Panc1 (cell line): Measurements from ENCODE around the gene NDE1. TPM values are rescaled to one million over a fixed set of nuclear protein-coding genes. Genes with fewer than 3 reads are reported as not detected.
A peak's percentile ranks its signal among the peaks of the same experiment; 100 is the strongest.

ENCODE experiments used
- ATAC-seq: fragments of 200-7000 bp; cut with Tn5 transposase; 2 replicates; pipeline ENCODE4 v1.9.1; 2020; ENCODE audit warnings: mild to moderate bottlenecking, moderate library complexity
- BruUV-seq: library from RNA; stranded (reverse); fragments of 400-500 nt; replicated peaks from 2 replicates; lab custom pipeline; 2021; lab: Mats Ljungman, UMichigan
- CTCF ChIA-PET: fragments of 300-600 bp; sonication (Branson Sonifier 250); formaldehyde crosslinking; loops from one replicate; lab custom pipeline; 2022; ENCODE audit warnings: antibody characterized with exemption; lab: Charles Lee
- POLR2A ChIA-PET: fragments of 300-600 bp; sonication (Branson Sonifier 250); formaldehyde crosslinking; loops from one replicate; lab custom pipeline; 2022; ENCODE audit warnings: antibody characterized with exemption; lab: Charles Lee
- DNase-seq: peaks from one replicate; pipeline ENCODE4 v3.0.0-alpha.2; 2010; ENCODE audit warnings: low read depth, low spot score
- H3K27ac ChIP-seq: 2 replicates; pipeline ENCODE4 v1.5.1; 2011; ENCODE audit warnings: mild to moderate bottlenecking, low read length, inconsistent platforms
- H3K27me3 ChIP-seq: fragments of 200-500 bp; sonication (Bioruptor generic); 2 replicates; pipeline ENCODE4 v1.6.0; 2014; ENCODE audit warnings: low read length, inconsistent platforms; ENCODE audit not compliant: control insufficient read depth, insufficient read depth
- H3K36me3 ChIP-seq: fragments of 200-500 bp; sonication (Bioruptor generic); 2 replicates; pipeline ENCODE4 v1.5.1; 2014; ENCODE audit warnings: inconsistent platforms, mild to moderate bottlenecking, low read length, moderate library complexity; ENCODE audit not compliant: control insufficient read depth, insufficient read depth
- H3K4me1 ChIP-seq: 2 replicates; pipeline ENCODE4 v1.5.1; 2011; ENCODE audit warnings: inconsistent platforms, mild to moderate bottlenecking, low read length, moderate library complexity; ENCODE audit not compliant: control insufficient read depth, insufficient read depth
- H3K4me3 ChIP-seq, 2 experiments: 2 replicates each; pipeline ENCODE4 v1.5.1; 2011 to 2012; ENCODE audit warnings: low read depth in 2 of 2, low read length in 2 of 2, mild to moderate bottlenecking in 2 of 2, inconsistent platforms in 1 of 2, moderate library complexity in 1 of 2
- H3K9me3 ChIP-seq: fragments of 200-500 bp; sonication (Bioruptor generic); 2 replicates; pipeline ENCODE4 v1.5.1; 2014; ENCODE audit warnings: low read depth, mild to moderate bottlenecking, inconsistent platforms, low read length, moderate library complexity; ENCODE audit not compliant: control insufficient read depth, insufficient read depth
- POLR2AphosphoS5 ChIP-seq: IDR thresholded peaks from 2 replicates; pipeline ENCODE4 v1.6.1; 2012; ENCODE audit warnings: mild to moderate bottlenecking, low read depth, low read length, moderate library complexity
- SIN3A ChIP-seq: IDR thresholded peaks from 2 replicates; pipeline ENCODE4 v1.6.1; 2012; ENCODE audit warnings: low read depth, mild to moderate bottlenecking, low read length, moderate library complexity, borderline replicate concordance; ENCODE audit not compliant: insufficient read depth
- TCF7L2 ChIP-seq: IDR thresholded peaks from 2 replicates; pipeline ENCODE4 v1.6.1; 2011; ENCODE audit warnings: mild to moderate bottlenecking, low read depth, low read length, inconsistent platforms
- in situ Hi-C: cut with HindIII; loops from 2 replicates; pipeline ENCODE4 v1.10.0; 2016; ENCODE audit warnings: low sequenced_read_pairs, low pct_unique_long_range_greater_than_20kb
- intact Hi-C: fragments of 100-400 bp; cut with micrococcal nuclease; formaldehyde crosslinking; loops from one replicate; pipeline ENCODE4 v1.10.0; 2022; ENCODE audit not compliant: unreplicated experiment
- total RNA-seq: library from RNA; stranded (reverse); gene quantifications from one replicate; pipeline ENCODE4 v1.2.1, GENCODE V29; 2021; ENCODE audit not compliant: unreplicated experiment
- TF ChIP-seq, protein P1 (sequence below), 2 experiments: IDR thresholded peaks; 2 replicates each; pipeline ENCODE4 v1.6.1; 2011 to 2012; ENCODE audit warnings: low read depth in 2 of 2, control low read depth in 1 of 2, low read length in 1 of 2, mild to moderate bottlenecking in 1 of 2, moderate library complexity in 1 of 2; ENCODE audit not compliant: insufficient read depth in 1 of 2
- TF ChIP-seq, protein P2 (sequence below): fragments of 450-650 bp; IDR thresholded peaks from 2 replicates; pipeline ENCODE4 v1.5.1; 2017; ENCODE audit warnings: mild to moderate bottlenecking

The NDE1 gene
- total RNA-seq, 1 experiment from 2014 or later, result 99.1 TPM

DNA sequence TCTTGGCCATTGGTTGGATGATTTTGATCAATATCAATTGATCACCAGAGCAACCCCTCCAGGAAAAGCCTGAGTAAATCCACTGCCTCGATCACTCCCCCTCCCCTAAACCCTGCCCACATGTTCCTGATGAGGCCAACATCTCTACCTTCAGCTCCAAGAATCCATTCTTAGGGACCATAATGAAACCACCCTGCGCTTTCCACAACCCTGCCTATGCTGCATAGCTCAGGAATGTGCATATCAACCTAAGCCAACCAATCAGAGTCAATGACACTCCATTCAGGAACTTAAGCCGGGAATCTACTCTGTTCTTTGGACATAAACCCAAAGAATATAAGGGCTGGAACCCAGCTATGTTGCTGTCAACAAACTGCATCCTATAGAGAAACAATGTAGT, 120.5 kb downstream of the NDE1 start:
- H3K4me3 ChIP-seq, result no peak overlapping the region
- no peaks in the 10 kb centered on the region; the same call in 1 of the 2 replicates for H3K27me3 ChIP-seq
- CTCF ChIA-PET, result no interaction called here
- H3K9me3 ChIP-seq, result no peaks in the 10 kb centered on the region
- no peaks in the 10 kb centered on the region for H3K4me1 ChIP-seq
- no peak for TF ChIP-seq TCF7L2
- TF ChIP-seq, protein P1, sequence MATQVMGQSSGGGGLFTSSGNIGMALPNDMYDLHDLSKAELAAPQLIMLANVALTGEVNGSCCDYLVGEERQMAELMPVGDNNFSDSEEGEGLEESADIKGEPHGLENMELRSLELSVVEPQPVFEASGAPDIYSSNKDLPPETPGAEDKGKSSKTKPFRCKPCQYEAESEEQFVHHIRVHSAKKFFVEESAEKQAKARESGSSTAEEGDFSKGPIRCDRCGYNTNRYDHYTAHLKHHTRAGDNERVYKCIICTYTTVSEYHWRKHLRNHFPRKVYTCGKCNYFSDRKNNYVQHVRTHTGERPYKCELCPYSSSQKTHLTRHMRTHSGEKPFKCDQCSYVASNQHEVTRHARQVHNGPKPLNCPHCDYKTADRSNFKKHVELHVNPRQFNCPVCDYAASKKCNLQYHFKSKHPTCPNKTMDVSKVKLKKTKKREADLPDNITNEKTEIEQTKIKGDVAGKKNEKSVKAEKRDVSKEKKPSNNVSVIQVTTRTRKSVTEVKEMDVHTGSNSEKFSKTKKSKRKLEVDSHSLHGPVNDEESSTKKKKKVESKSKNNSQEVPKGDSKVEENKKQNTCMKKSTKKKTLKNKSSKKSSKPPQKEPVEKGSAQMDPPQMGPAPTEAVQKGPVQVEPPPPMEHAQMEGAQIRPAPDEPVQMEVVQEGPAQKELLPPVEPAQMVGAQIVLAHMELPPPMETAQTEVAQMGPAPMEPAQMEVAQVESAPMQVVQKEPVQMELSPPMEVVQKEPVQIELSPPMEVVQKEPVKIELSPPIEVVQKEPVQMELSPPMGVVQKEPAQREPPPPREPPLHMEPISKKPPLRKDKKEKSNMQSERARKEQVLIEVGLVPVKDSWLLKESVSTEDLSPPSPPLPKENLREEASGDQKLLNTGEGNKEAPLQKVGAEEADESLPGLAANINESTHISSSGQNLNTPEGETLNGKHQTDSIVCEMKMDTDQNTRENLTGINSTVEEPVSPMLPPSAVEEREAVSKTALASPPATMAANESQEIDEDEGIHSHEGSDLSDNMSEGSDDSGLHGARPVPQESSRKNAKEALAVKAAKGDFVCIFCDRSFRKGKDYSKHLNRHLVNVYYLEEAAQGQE (IDR thresholded peaks at IDR 0.05; ENCODE audit: insufficient read depth in 1 of 2, low read depth in 2 of 2, low read length in 1 of 2), result no peak
- TF ChIP-seq, protein P2, sequence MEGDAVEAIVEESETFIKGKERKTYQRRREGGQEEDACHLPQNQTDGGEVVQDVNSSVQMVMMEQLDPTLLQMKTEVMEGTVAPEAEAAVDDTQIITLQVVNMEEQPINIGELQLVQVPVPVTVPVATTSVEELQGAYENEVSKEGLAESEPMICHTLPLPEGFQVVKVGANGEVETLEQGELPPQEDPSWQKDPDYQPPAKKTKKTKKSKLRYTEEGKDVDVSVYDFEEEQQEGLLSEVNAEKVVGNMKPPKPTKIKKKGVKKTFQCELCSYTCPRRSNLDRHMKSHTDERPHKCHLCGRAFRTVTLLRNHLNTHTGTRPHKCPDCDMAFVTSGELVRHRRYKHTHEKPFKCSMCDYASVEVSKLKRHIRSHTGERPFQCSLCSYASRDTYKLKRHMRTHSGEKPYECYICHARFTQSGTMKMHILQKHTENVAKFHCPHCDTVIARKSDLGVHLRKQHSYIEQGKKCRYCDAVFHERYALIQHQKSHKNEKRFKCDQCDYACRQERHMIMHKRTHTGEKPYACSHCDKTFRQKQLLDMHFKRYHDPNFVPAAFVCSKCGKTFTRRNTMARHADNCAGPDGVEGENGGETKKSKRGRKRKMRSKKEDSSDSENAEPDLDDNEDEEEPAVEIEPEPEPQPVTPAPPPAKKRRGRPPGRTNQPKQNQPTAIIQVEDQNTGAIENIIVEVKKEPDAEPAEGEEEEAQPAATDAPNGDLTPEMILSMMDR, result no peak
- no peak for TF ChIP-seq POLR2AphosphoS5
- TF ChIP-seq SIN3A, result no peak
- POLR2A ChIA-PET, result interaction anchor here (0.6 kb wide), 1 partner anchor 36 kb away, joined by 10 read pairs; no protein-coding TSS in a partner anchor
- intact Hi-C loops, result loop anchor here (10.0 kb wide), 1 partner anchor 424 kb away; no protein-coding TSS in a partner anchor
- in situ Hi-C loops, result no loop called here
- no peak for ATAC-seq
- BruUV-seq, result no TSS peak
- no peaks in the 10 kb centered on the region for H3K36me3 ChIP-seq
- no peak overlapping the region for H3K27ac ChIP-seq
- DNase-seq, result no peak

- ChIA-PET CTCF (no interaction called here), POLR2A (no interaction called here)
- no TSS peak for BruUV-seq
- 0 out of 2 replicates have a peak, but pooled peaks have one; percentile 12 for ATAC-seq
- Histone ChIP-seq H3K4me3 (no peak overlapping the region), H3K27me3 (no peaks in the 10 kb centered on the region; the same call in 1 of the 2 replicates), H3K9me3 (no peaks in the 10 kb centered on the region), H3K36me3 (no peaks in the 10 kb centered on the region), H3K4me1 (no peaks in the 10 kb centered on the region), H3K27ac (no peak overlapping the region)
- TF ChIP-seq SIN3A (no peak), TCF7L2 (no peak), POLR2AphosphoS5 (no peak)
- TF ChIP-seq, protein P2, result no peak
- TF ChIP-seq, protein P1 (IDR thresholded peaks at IDR 0.05; ENCODE audit: insufficient read depth in 1 of 2, low read depth in 2 of 2, low read length in 1 of 2), result no peak
- no peak for DNase-seq
- in situ Hi-C loops (no loop called here), intact Hi-C loops (loop anchor here (10.0 kb wide), 1 partner anchor 423 kb away; no protein-coding TSS in a partner anchor)
Measured at GRCh38 chr16:15771694-15772093, 121.6 kb downstream of the NDE1 start.
